Right lobe of liver (tissue), 4 donors: ENCODE data around the gene CACNB4.
"Not testable (repeated sequence)": the region's sequence is repeated elsewhere in the genome, so short reads cannot be mapped to it uniquely, and the experiment has no call there.

Experiments
- POLR2A ChIP-seq: fragments of 450-650 bp; IDR thresholded peaks from one replicate; pipeline ENCODE4 v1.6.1; 2017; ENCODE audit warnings: antibody characterized with exemption, mild to moderate bottlenecking
- TF ChIP-seq, protein P1 (sequence below), 4 donors: fragments of 200-600 bp in 3 of 4; fragments of 450-650 bp in 1 of 4; IDR thresholded peaks; one replicate each; pipeline versions ENCODE4 v1.5.1 to v1.8.0; 2016 to 2022; ENCODE audit warnings: antibody characterized with exemption in 4 of 4, mild to moderate bottlenecking in 2 of 4
- donor health status: DM: no; HTN: no; CAD: no.
- donor health status: DM: no; HTN: no; CAD: no.
- donor health status: DM: no; HTN: yes; CAD: no.

GRCh38 chr2:152021001-152021400, 77.8 kb downstream of the CACNB4 start:
- TF ChIP-seq, protein P1, sequence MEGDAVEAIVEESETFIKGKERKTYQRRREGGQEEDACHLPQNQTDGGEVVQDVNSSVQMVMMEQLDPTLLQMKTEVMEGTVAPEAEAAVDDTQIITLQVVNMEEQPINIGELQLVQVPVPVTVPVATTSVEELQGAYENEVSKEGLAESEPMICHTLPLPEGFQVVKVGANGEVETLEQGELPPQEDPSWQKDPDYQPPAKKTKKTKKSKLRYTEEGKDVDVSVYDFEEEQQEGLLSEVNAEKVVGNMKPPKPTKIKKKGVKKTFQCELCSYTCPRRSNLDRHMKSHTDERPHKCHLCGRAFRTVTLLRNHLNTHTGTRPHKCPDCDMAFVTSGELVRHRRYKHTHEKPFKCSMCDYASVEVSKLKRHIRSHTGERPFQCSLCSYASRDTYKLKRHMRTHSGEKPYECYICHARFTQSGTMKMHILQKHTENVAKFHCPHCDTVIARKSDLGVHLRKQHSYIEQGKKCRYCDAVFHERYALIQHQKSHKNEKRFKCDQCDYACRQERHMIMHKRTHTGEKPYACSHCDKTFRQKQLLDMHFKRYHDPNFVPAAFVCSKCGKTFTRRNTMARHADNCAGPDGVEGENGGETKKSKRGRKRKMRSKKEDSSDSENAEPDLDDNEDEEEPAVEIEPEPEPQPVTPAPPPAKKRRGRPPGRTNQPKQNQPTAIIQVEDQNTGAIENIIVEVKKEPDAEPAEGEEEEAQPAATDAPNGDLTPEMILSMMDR (IDR thresholded peaks at IDR 0.05) = not testable (repeated sequence)
- not testable (repeated sequence) for TF ChIP-seq POLR2A
